Pons (tissue), 1 donor: ENCODE data around the gene UBR4.
A peak's percentile ranks its signal among the peaks of the same experiment; 100 is the strongest.

Experiments used
- DNase-seq: peaks from one replicate; pipeline ENCODE4 v3.0.0-alpha.2; 2016; ENCODE audit warnings: low spot score

Gene UBR4

GRCh38 chr1:19055001-19055400 is 155.1 kb downstream of the UBR4 start:
- DNase-seq: no peak

GRCh38 chr1:19054216-19054615 is 155.8 kb downstream of the UBR4 start:
- no peak for DNase-seq

GRCh38 chr1:19053486-19053885 is 156.6 kb downstream of the UBR4 start:
- DNase-seq: no peak

- DNase-seq: no peak
Observed at GRCh38 chr1:19049798-19050197, 160.3 kb downstream of the UBR4 start.

GRCh38 chr1:19049128-19049768 is 160.8 kb downstream of the UBR4 start:
- DNase-seq: no peak

GRCh38 chr1:19046972-19047731 is 162.9 kb downstream of the UBR4 start:
- no peak for DNase-seq

- no peak for DNase-seq
Observed at GRCh38 chr1:19045898-19046880, 163.9 kb downstream of the UBR4 start.

GRCh38 chr1:19044975-19045831 is 164.9 kb downstream of the UBR4 start:
- peak; percentile 92 for DNase-seq

GRCh38 chr1:19044471-19044870 is 165.6 kb downstream of the UBR4 start:
- DNase-seq: no peak

GRCh38 chr1:19043579-19044443 is 166.3 kb downstream of the UBR4 start:
- no peak for DNase-seq

- no peak for DNase-seq
Observed at GRCh38 chr1:19042675-19043578, 167.1 kb downstream of the UBR4 start.

GRCh38 chr1:19040010-19040680 is 169.9 kb downstream of the UBR4 start:
- DNase-seq: no peak

GRCh38 chr1:19038732-19039131 is 171.3 kb downstream of the UBR4 start:
- DNase-seq: no peak

GRCh38 chr1:19038096-19038495 is 172.0 kb downstream of the UBR4 start:
- no peak for DNase-seq

GRCh38 chr1:19037659-19038058 is 172.4 kb downstream of the UBR4 start:
- no peak for DNase-seq

- DNase-seq: no peak
Observed at GRCh38 chr1:19036813-19037605, 173.1 kb downstream of the UBR4 start.

- no peak for DNase-seq
Observed at GRCh38 chr1:19036041-19036812, 173.8 kb downstream of the UBR4 start.
